ENCODE results near the gene MED7.
"Not testable (repeated sequence)": the region's sequence is repeated elsewhere in the genome, so short reads cannot be mapped to it uniquely, and the experiment has no call there.

The MED7 gene

GRCh38 chr5:157142317-157143126 lies at the start of gene MED7:
Gene MED7, minus strand, starts transcription at chr5:157142865. Its CDS starts 3,434 bp downstream, at chr5:157139431.
- H3K27ac ChIP-seq (ENCODE audit: low read length) = peak within 1 kb of the TSS; percentile 88
- peaks cover 19% of the 10 kb centered on the region for H3K36me3 ChIP-seq (ENCODE audit: control insufficient read depth, low read depth, low read length)
- no peaks in the 10 kb centered on the region for H3K27me3 ChIP-seq (ENCODE audit: control insufficient read depth, insufficient read depth, low read length)
- H3K9ac ChIP-seq (ENCODE audit: low read length) = peak within 1 kb of the TSS; percentile 93
- H3K4me1 ChIP-seq (ENCODE audit: control insufficient read depth, low read depth, low read length) = no peaks in the 10 kb centered on the region
- H3K9me3 ChIP-seq (ENCODE audit: control insufficient read depth, low read depth, low read length) = no peaks in the 10 kb centered on the region
- peak within 1 kb of the TSS; percentile 96 for H3K4me3 ChIP-seq (ENCODE audit: low read length)

DNA sequence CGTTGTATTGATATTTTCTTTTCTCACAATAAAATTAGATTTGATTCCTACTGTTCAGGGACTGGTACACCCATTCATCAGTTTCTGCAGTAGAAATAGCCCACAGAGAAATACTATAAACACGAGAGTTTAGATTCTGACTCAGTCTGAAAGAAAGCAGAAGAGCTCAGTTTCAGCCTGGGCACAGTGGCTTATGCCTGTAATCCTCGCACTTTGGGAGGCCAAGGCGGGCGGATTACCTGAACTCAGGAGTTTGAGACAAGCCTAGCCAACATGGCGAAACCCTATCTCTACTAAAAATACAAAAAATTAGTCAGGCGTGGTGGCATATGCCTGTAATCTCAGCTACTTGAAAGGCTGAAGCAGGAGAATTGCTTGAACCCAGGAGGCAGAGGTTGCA lies 46.6 kb upstream of the MED7 start:
- H3K27me3 ChIP-seq (ENCODE audit: control insufficient read depth, insufficient read depth, low read length) = peaks cover 45% of the 10 kb centered on the region
- H3K9ac ChIP-seq (ENCODE audit: low read length) = no peak overlapping the region
- no peak overlapping the region for H3K27ac ChIP-seq (ENCODE audit: low read length)
- H3K4me3 ChIP-seq (ENCODE audit: low read length) = no peak overlapping the region
- no peaks in the 10 kb centered on the region for H3K9me3 ChIP-seq (ENCODE audit: control insufficient read depth, low read depth, low read length)
- H3K36me3 ChIP-seq (ENCODE audit: control insufficient read depth, low read depth, low read length) = no peaks in the 10 kb centered on the region
- H3K4me1 ChIP-seq (ENCODE audit: control insufficient read depth, low read depth, low read length) = no peaks in the 10 kb centered on the region

- Histone ChIP-seq H3K27me3 (ENCODE audit: control insufficient read depth, insufficient read depth, low read length) (peaks cover 45% of the 10 kb centered on the region), H3K9me3 (ENCODE audit: control insufficient read depth, low read depth, low read length) (no peaks in the 10 kb centered on the region), H3K36me3 (ENCODE audit: control insufficient read depth, low read depth, low read length) (no peaks in the 10 kb centered on the region), H3K9ac (ENCODE audit: low read length) (no peak overlapping the region), H3K4me1 (ENCODE audit: control insufficient read depth, low read depth, low read length) (no peaks in the 10 kb centered on the region), H3K27ac (ENCODE audit: low read length) (no peak overlapping the region), H3K4me3 (ENCODE audit: low read length) (no peak overlapping the region)
Measured at GRCh38 chr5:157188270-157188669, 45.6 kb upstream of the MED7 start.

DNA sequence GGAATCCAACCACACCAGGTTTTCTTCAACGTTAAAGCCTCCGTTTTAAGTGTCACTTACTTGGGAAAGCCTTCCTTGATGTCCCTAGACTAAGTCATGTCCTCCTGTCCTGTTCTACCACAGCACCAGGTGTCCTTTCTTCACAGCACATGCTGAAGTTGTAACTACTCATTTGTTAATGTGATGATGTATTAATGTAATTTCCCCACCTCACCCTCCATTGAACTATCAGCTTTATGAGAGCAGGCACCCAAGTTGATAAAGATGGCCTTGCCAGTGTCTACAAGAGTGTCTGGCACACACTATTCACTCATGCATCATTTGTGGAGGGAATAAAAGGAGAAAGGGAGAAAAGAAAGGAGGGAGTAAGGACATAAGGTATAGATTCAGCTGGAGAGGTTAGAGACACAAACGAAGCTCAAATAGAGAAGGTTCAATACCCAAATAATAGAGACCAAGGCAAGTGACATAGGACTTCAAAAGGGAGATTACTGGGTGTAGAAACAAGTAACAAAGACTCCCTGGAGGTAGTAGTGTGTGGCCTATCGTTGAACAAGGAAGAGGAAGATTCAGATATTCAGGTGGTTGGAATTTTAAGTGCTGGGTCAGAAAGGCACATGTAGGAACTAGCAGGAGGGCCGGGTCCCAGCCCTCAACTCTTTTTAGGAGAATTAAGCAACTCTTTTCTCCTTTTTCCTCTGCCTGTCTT lies 44.5 kb upstream of the MED7 start:
- Histone ChIP-seq H3K9ac (ENCODE audit: low read length) (no peak overlapping the region), H3K27me3 (ENCODE audit: control insufficient read depth, insufficient read depth, low read length) (peaks cover 45% of the 10 kb centered on the region), H3K9me3 (ENCODE audit: control insufficient read depth, low read depth, low read length) (no peaks in the 10 kb centered on the region), H3K4me3 (ENCODE audit: low read length) (no peak overlapping the region), H3K36me3 (ENCODE audit: control insufficient read depth, low read depth, low read length) (no peaks in the 10 kb centered on the region), H3K27ac (ENCODE audit: low read length) (no peak overlapping the region), H3K4me1 (ENCODE audit: control insufficient read depth, low read depth, low read length) (no peaks in the 10 kb centered on the region)

GRCh38 chr5:157186309-157187045 lies 43.8 kb upstream of the MED7 start:
- Histone ChIP-seq H3K27ac (ENCODE audit: low read length) (no peak overlapping the region), H3K4me1 (ENCODE audit: control insufficient read depth, low read depth, low read length) (no peaks in the 10 kb centered on the region), H3K27me3 (ENCODE audit: control insufficient read depth, insufficient read depth, low read length) (peaks cover 45% of the 10 kb centered on the region), H3K9me3 (ENCODE audit: control insufficient read depth, low read depth, low read length) (no peaks in the 10 kb centered on the region), H3K9ac (ENCODE audit: low read length) (no peak overlapping the region), H3K4me3 (ENCODE audit: low read length) (no peak overlapping the region), H3K36me3 (ENCODE audit: control insufficient read depth, low read depth, low read length) (no peaks in the 10 kb centered on the region)

- not testable (repeated sequence) for H3K9me3 ChIP-seq (ENCODE audit: control insufficient read depth, low read depth, low read length); H3K9ac ChIP-seq (ENCODE audit: low read length); H3K4me3 ChIP-seq (ENCODE audit: low read length); H3K27ac ChIP-seq (ENCODE audit: low read length); H3K36me3 ChIP-seq (ENCODE audit: control insufficient read depth, low read depth, low read length); H3K4me1 ChIP-seq (ENCODE audit: control insufficient read depth, low read depth, low read length)
- H3K27me3 ChIP-seq (ENCODE audit: control insufficient read depth, insufficient read depth, low read length) = peaks cover 45% of the 10 kb centered on the region
Measured at GRCh38 chr5:157185122-157185521, 42.5 kb upstream of the MED7 start.

DNA sequence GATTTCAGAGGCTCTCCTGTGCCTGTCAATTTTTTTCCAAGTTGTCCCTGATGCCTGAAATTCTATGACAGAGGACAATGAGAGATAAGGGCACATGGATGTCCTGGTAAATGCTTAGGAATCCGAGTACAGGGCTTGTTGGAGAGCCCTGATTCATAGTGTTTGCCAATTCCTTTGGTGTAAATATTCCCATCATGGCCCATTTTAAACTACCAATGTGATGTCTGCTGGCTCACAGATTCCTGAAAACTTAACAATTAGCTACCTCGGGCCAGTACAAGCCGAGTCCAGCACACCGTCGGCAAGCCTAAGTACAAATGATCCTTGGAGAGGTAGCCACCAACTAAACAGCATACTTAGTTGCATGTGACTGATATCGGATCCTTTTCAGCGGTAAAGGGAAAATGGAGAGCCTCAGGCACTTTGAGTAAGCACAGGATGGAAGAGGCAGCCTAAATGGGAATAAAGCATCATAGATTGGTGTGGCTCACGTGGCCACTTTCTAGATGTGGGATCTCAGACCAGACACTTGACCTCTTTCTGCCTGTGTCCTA lies 41.5 kb upstream of the MED7 start:
- Histone ChIP-seq H3K27me3 (ENCODE audit: control insufficient read depth, insufficient read depth, low read length) (peaks cover 38% of the 10 kb centered on the region), H3K4me1 (ENCODE audit: control insufficient read depth, low read depth, low read length) (no peaks in the 10 kb centered on the region), H3K9me3 (ENCODE audit: control insufficient read depth, low read depth, low read length) (no peaks in the 10 kb centered on the region), H3K9ac (ENCODE audit: low read length) (no peak overlapping the region), H3K27ac (ENCODE audit: low read length) (no peak overlapping the region), H3K4me3 (ENCODE audit: low read length) (no peak overlapping the region), H3K36me3 (ENCODE audit: control insufficient read depth, low read depth, low read length) (no peaks in the 10 kb centered on the region)

DNA sequence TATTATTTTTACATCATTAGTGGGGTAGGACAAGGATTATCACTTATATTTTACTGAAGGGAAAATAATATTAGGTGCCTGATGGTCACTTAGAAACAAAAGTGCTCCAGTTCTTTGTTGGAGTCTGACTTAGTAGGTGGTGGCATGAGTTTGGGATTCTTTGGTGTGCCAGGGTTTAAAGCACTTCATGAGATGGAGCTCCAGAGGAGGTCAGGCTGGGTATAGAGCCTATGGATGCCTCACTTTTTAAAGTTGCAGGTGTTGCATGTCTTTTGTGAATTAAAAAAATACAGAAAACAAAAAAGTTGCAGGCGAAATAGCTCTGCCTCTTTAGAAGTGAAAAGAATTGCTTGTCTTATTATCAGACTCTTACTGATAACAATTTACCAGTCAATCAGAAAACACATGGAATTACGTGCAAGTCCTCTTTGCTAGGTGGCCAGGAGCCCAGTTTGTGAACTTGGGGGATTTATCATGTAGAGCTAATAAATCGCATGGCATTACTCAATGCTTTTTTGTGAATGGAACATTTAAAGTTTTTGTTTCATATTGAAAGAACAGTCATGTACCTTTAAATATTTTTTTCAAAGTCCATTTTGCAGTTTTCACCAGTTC lies 39.6 kb upstream of the MED7 start:
- no peak overlapping the region for H3K4me3 ChIP-seq (ENCODE audit: low read length)
- H3K4me1 ChIP-seq (ENCODE audit: control insufficient read depth, low read depth, low read length) = no peaks in the 10 kb centered on the region
- H3K27ac ChIP-seq (ENCODE audit: low read length) = no peak overlapping the region
- no peak overlapping the region for H3K9ac ChIP-seq (ENCODE audit: low read length)
- no peaks in the 10 kb centered on the region for H3K9me3 ChIP-seq (ENCODE audit: control insufficient read depth, low read depth, low read length)
- H3K36me3 ChIP-seq (ENCODE audit: control insufficient read depth, low read depth, low read length) = no peaks in the 10 kb centered on the region
- peaks cover 18% of the 10 kb centered on the region for H3K27me3 ChIP-seq (ENCODE audit: control insufficient read depth, insufficient read depth, low read length)

DNA sequence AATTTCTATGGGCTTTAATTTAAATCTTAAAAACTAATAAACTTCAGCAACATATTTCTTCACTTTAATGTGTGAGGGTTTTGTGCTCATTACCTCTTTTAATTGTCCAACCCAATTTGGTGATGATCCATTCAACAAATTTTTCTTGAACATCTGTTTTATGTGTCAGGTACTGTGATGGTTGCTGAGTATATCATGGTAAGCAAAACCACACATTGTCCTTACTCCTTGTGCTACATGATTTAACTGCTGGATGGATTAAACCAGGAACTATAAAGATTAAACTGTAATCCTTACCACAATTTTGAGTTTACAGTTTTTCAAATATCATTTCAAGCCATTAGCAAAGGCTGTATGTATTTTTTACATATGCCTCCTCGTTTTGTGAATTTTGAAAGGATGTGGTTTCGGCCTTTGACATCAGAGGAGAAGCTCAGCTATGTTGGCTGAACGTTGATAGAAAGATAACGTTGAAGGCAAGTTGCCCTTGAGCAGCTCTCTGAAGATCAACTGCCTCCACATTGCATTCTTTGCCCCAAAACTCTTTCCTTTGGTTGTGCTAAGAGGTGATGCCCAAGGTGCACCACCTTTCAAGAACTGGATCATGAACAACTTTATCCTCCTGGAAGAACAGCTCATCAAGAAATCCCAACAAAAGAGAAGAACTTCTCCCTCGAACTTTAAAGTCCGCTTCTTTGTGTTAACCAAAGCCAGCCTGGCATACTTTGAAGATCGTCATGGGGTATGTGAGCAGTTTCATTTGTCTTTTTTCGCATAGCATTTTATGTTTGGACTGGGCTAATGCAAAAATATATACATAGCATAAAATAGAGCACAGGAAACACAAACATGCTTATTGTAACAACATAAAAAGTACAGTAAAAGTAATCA lies 38.0 kb upstream of the MED7 start, which contains the start of gene ITK:
Gene ITK, plus strand, starts transcription at position 467 of the 891 bp plus-strand sequence. Its CDS starts 138 bp downstream, at position 605.
- H3K9me3 ChIP-seq (ENCODE audit: control insufficient read depth, low read depth, low read length) = no peaks in the 10 kb centered on the region
- no peak within 1 kb of the TSS for H3K4me3 ChIP-seq (ENCODE audit: low read length)
- H3K27me3 ChIP-seq (ENCODE audit: control insufficient read depth, insufficient read depth, low read length) = peaks cover 2% of the 10 kb centered on the region
- H3K27ac ChIP-seq (ENCODE audit: low read length) = no peak within 1 kb of the TSS
- H3K36me3 ChIP-seq (ENCODE audit: control insufficient read depth, low read depth, low read length) = no peaks in the 10 kb centered on the region
- no peak within 1 kb of the TSS for H3K9ac ChIP-seq (ENCODE audit: low read length)
- H3K4me1 ChIP-seq (ENCODE audit: control insufficient read depth, low read depth, low read length) = no peaks in the 10 kb centered on the region

GRCh38 chr5:157178966-157179365 lies 36.3 kb upstream of the MED7 start:
- Histone ChIP-seq H3K4me3 (ENCODE audit: low read length) (no peak overlapping the region), H3K9me3 (ENCODE audit: control insufficient read depth, low read depth, low read length) (no peaks in the 10 kb centered on the region), H3K9ac (ENCODE audit: low read length) (no peak overlapping the region), H3K36me3 (ENCODE audit: control insufficient read depth, low read depth, low read length) (no peaks in the 10 kb centered on the region), H3K27ac (ENCODE audit: low read length) (no peak overlapping the region), H3K4me1 (ENCODE audit: control insufficient read depth, low read depth, low read length) (no peaks in the 10 kb centered on the region), H3K27me3 (ENCODE audit: control insufficient read depth, insufficient read depth, low read length) (no peaks in the 10 kb centered on the region)
